HCT116 (cell line): ENCODE results near the gene KCNAB2.

Experiments used
- EZH2phosphoT487 ChIP-seq: fragments of 200-600 bp; IDR thresholded peaks from 2 replicates; pipeline ENCODE4 v1.6.1; 2018; ENCODE audit warnings: antibody characterized with exemption, borderline replicate concordance
- POLR2AphosphoS5 ChIP-seq: IDR thresholded peaks from 2 replicates; pipeline ENCODE4 v1.6.1; 2011; ENCODE audit warnings: mild to moderate bottlenecking, low read depth, low read length, moderate library complexity
- YY1 ChIP-seq: IDR thresholded peaks from 2 replicates; pipeline ENCODE4 v1.6.1; 2011; ENCODE audit warnings: low read length, low read depth, moderate library complexity, mild to moderate bottlenecking; ENCODE audit not compliant: insufficient replicate concordance; ENCODE audit errors: extremely low read depth

DNA sequence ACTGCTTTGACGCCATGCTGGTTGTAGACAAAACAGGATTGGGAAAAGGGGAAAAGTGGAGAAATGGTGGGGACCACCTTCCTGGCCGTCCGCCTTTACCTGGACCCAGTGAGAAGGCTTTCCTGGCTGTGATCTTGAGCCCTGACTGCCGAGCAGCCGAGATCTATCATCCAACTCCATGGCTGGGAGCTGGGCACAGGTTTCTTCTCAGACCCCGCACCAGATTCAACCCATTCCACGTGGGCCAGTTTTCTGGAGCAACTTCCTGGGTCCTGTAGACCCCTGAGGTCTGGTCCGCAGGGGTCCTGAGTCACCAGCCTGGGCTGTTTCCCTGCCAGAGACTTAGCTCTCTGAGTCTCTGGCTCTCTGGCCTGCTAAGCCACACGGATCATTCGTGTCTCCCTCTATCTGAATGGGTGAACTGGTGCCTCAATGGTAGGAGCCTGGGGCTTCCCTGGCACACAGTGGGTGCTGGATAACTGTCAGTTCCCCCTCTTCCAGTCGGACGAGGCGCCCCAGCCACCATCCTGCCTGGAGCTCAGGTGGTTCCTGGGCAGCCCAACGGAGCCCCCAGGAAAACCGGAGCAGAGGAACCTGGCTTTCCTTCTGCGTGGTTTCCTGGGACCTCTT lies 48.9 kb upstream of the KCNAB2 start:
- TF ChIP-seq YY1 (no peak), EZH2phosphoT487 (no peak), POLR2AphosphoS5 (no peak)
